Measurements from ENCODE around the gene UACA. TPM values are rescaled to one million over a fixed set of nuclear protein-coding genes. Genes with fewer than 3 reads are reported as not detected.

UACA gene
- total RNA-seq, 2 donors from 2014 or later: 49.7 to 67.1 TPM

DNA sequence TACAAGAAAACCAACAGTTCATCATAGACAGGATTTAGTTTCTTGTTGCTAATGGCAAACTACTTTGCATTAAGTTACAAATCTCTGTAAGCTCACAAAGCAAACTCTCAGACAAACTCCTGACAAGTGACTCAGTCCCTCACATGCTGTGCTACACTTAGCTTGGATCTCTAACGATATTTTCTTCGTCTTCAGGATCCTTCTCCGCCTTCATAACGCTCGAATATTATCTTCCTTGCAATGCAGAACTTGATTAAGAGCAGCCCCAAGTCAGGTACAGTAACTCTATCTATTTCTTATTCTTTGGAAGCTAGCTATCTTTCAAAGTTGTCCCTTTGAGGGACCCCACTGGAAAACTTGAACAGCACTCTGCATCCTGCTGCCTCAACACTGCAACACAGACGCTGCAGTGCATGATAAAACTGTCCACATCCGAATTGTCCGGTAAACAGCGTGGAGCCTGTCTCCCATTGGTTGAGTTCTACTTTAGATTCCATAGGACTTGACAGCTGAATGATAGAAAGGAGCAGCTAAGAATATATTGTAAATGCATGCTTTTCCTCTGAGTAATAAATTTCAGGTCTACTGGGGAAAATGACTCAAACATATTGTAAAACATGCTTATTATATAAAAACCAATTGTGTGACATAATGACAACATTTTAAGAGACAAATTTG, 61.3 kb downstream of the UACA start:
- H3K9ac ChIP-seq (ENCODE audit: extremely low read depth, low read length, poor library complexity, severe bottlenecking): peak overlapping the region; percentile 54
- H3K9me3 ChIP-seq (ENCODE audit: control insufficient read depth, low read length): no peaks in the 10 kb centered on the region
- no peaks in the 10 kb centered on the region for H3K27me3 ChIP-seq (ENCODE audit: control insufficient read depth, insufficient read depth, low read length, poor library complexity, severe bottlenecking)
- H3K4me1 ChIP-seq (ENCODE audit: control insufficient read depth, insufficient read depth, low read length): peaks cover 29% of the 10 kb centered on the region
- Mint-ChIP-seq H3K9me3 (peaks cover under 1% of the 10 kb centered on the region), H3K27ac (peak overlapping the region; percentile 9), H3K4me1 (peaks cover 56% of the 10 kb centered on the region), H3K27me3 (ENCODE audit: insufficient read depth) (no peaks in the 10 kb centered on the region), H3K36me3 (ENCODE audit: low read depth) (peaks cover under 1% of the 10 kb centered on the region), H3K4me3 (peak overlapping the region; percentile 26)
- H3K36me3 ChIP-seq (ENCODE audit: control insufficient read depth, insufficient read depth, low read length): peaks cover 3% of the 10 kb centered on the region
- H3K4me3 ChIP-seq (ENCODE audit: low read length): peak overlapping the region; percentile 77
- WGBS, 2 experiments (ENCODE audit: insufficient coverage in 1 of 2, insufficient read length in 1 of 2): 51 to 58% methylated on average over 9 of the region's 9 CpGs
- peak overlapping the region; percentile 2 for H3K27ac ChIP-seq (ENCODE audit: low read depth, low read length)
- no peak for TF ChIP-seq CTCF (conservative IDR thresholded peaks at IDR 0.05)
- no peak for DNase-seq

GRCh38 chr15:70701171-70701570, 62.2 kb downstream of the UACA start:
- Mint-ChIP-seq H3K36me3 (ENCODE audit: low read depth) (no peaks in the 10 kb centered on the region), H3K27ac (peak overlapping the region; percentile 9), H3K27me3 (ENCODE audit: insufficient read depth) (no peaks in the 10 kb centered on the region), H3K9me3 (no peaks in the 10 kb centered on the region), H3K4me1 (peaks cover 59% of the 10 kb centered on the region), H3K4me3 (peak overlapping the region; percentile 26)
- Histone ChIP-seq H3K27me3 (ENCODE audit: control insufficient read depth, insufficient read depth, low read length, poor library complexity, severe bottlenecking) (no peaks in the 10 kb centered on the region), H3K9ac (ENCODE audit: extremely low read depth, low read length, poor library complexity, severe bottlenecking) (peak overlapping the region; percentile 28), H3K4me3 (ENCODE audit: low read length) (peak overlapping the region; percentile 77), H3K4me1 (ENCODE audit: control insufficient read depth, insufficient read depth, low read length) (peaks cover 36% of the 10 kb centered on the region), H3K36me3 (ENCODE audit: control insufficient read depth, insufficient read depth, low read length) (peaks cover 11% of the 10 kb centered on the region), H3K9me3 (ENCODE audit: control insufficient read depth, low read length) (no peaks in the 10 kb centered on the region), H3K27ac (ENCODE audit: low read depth, low read length) (peak overlapping the region; percentile 1)
- no peak for TF ChIP-seq CTCF (conservative IDR thresholded peaks at IDR 0.05)
- WGBS, 2 experiments (ENCODE audit: insufficient coverage in 1 of 2, insufficient read length in 1 of 2): 56 to 77% methylated on average over 1 to 2 of the region's 2 CpGs
- no peak for DNase-seq

DNA sequence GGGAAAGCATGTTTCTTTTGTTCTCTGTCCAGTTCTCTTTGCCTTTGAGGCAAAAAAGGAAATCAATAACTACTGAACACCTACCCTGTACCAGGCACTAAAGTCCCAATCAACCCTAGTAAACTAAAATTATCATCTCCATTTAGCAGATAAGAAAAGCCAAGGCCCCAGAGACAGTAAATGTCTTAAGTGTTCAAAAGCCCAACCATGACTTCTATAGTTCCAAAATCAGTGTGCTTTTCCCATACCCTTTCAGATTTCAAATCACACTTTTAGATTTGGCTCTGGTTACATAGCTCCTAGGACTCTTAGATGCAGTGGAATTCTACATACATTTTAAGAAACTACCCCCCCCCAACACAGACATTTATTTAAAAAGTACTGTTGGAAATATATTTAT, 63.5 kb downstream of the UACA start:
- no peak overlapping the region for H3K4me3 Mint-ChIP-seq
- no peaks in the 10 kb centered on the region for H3K27me3 Mint-ChIP-seq (ENCODE audit: insufficient read depth)
- Histone ChIP-seq H3K4me1 (ENCODE audit: control insufficient read depth, insufficient read depth, low read length) (peaks cover 37% of the 10 kb centered on the region), H3K9me3 (ENCODE audit: control insufficient read depth, low read length) (no peaks in the 10 kb centered on the region), H3K36me3 (ENCODE audit: control insufficient read depth, insufficient read depth, low read length) (peaks cover 12% of the 10 kb centered on the region), H3K4me3 (ENCODE audit: low read length) (peak overlapping the region; percentile 19), H3K9ac (ENCODE audit: extremely low read depth, low read length, poor library complexity, severe bottlenecking) (no peak overlapping the region), H3K27ac (ENCODE audit: low read depth, low read length) (no peak overlapping the region), H3K27me3 (ENCODE audit: control insufficient read depth, insufficient read depth, low read length, poor library complexity, severe bottlenecking) (no peaks in the 10 kb centered on the region)
- peaks cover 64% of the 10 kb centered on the region for H3K4me1 Mint-ChIP-seq
- peak overlapping the region; percentile 38 for H3K27ac Mint-ChIP-seq
- DNase-seq: no peak
- TF ChIP-seq CTCF (conservative IDR thresholded peaks at IDR 0.05): no peak
- no peaks in the 10 kb centered on the region for H3K9me3 Mint-ChIP-seq
- no peaks in the 10 kb centered on the region for H3K36me3 Mint-ChIP-seq (ENCODE audit: low read depth)
